Trophoblast cell (in vitro differentiated cells and primary cell): Measurements from ENCODE around the gene ITPRIPL2.

Experiments used
- DNase-seq, 2 donors: peaks; one replicate each; pipeline ENCODE4 v3.0.0-alpha.2; 2016
- H2AFZ ChIP-seq: 2 replicates; pipeline ENCODE4 v1.6.1; 2013; ENCODE audit warnings: low read length, moderate library complexity, mild to moderate bottlenecking; ENCODE audit not compliant: insufficient read depth, poor library complexity
- H2AK5ac ChIP-seq: 2 replicates; pipeline ENCODE4 v1.6.1; 2013; ENCODE audit warnings: mild to moderate bottlenecking, low read length
- H2BK120ac ChIP-seq: 2 replicates; pipeline ENCODE4 v1.6.1; 2013; ENCODE audit warnings: low read length, mild to moderate bottlenecking, moderate library complexity; ENCODE audit not compliant: insufficient read depth, poor library complexity
- H2BK12ac ChIP-seq: 2 replicates; pipeline ENCODE4 v1.6.1; 2013; ENCODE audit warnings: mild to moderate bottlenecking, low read length, moderate library complexity
- H2BK5ac ChIP-seq: 2 replicates; pipeline ENCODE4 v1.6.1; 2013; ENCODE audit warnings: low read length, low read depth, moderate library complexity, mild to moderate bottlenecking; ENCODE audit not compliant: poor library complexity
- H3K14ac ChIP-seq: 2 replicates; pipeline ENCODE4 v1.6.1; 2013; ENCODE audit warnings: mild to moderate bottlenecking, low read length
- H3K18ac ChIP-seq: 2 replicates; pipeline ENCODE4 v1.6.1; 2013; ENCODE audit warnings: mild to moderate bottlenecking, low read length
- H3K23ac ChIP-seq: 2 replicates; pipeline ENCODE4 v1.6.1; 2013; ENCODE audit warnings: low read length
- H3K27ac ChIP-seq: 2 replicates; pipeline ENCODE4 v1.5.1; 2013; ENCODE audit warnings: low read depth, mild to moderate bottlenecking, inconsistent platforms, low read length, moderate library complexity
- H3K27me3 ChIP-seq: 2 replicates; pipeline ENCODE4 v1.6.1; 2013; ENCODE audit warnings: inconsistent platforms, mild to moderate bottlenecking, low read length, moderate library complexity; ENCODE audit not compliant: insufficient read depth
- H3K36me3 ChIP-seq, 2 experiments: 1 replicate in 1 of 2; 2 replicates in 1 of 2; pipeline ENCODE4 v1.6.1; 2013; ENCODE audit warnings: low read length in 2 of 2, mild to moderate bottlenecking in 2 of 2, moderate library complexity in 1 of 2; ENCODE audit not compliant: insufficient read depth in 2 of 2, control insufficient read depth in 1 of 2
- H3K4ac ChIP-seq: 2 replicates; pipeline ENCODE4 v1.6.1; 2013; ENCODE audit warnings: low read depth, mild to moderate bottlenecking, low read length, moderate library complexity
- H3K4me1 ChIP-seq, 2 experiments: 1 replicate in 1 of 2; 2 replicates in 1 of 2; pipeline ENCODE4 v1.6.1; 2013; ENCODE audit warnings: low read length in 2 of 2, mild to moderate bottlenecking in 2 of 2, moderate library complexity in 1 of 2; ENCODE audit not compliant: insufficient read depth in 2 of 2, control insufficient read depth in 1 of 2
- H3K4me2 ChIP-seq: 2 replicates; pipeline ENCODE4 v1.6.1; 2013; ENCODE audit warnings: inconsistent platforms, mild to moderate bottlenecking, low read length, moderate library complexity
- H3K4me3 ChIP-seq: 2 replicates; pipeline ENCODE4 v1.5.1; 2013; ENCODE audit warnings: mild to moderate bottlenecking, low read depth, low read length, inconsistent platforms
- H3K79me1 ChIP-seq: one replicate; pipeline ENCODE4 v1.6.1; 2013; ENCODE audit warnings: low read length
- H3K79me2 ChIP-seq: 2 replicates; pipeline ENCODE4 v1.6.1; 2013; ENCODE audit warnings: low read length, mild to moderate bottlenecking; ENCODE audit not compliant: control insufficient read depth, insufficient read depth, poor library complexity
- H3K9ac ChIP-seq: 2 replicates; pipeline ENCODE4 v1.6.1; 2013; ENCODE audit warnings: mild to moderate bottlenecking, low read length
- H3K9me3 ChIP-seq: 2 replicates; pipeline ENCODE4 v1.6.1; 2013; ENCODE audit warnings: low read depth, mild to moderate bottlenecking, control low read depth, inconsistent platforms, low read length; ENCODE audit not compliant: insufficient read depth
- H4K12ac ChIP-seq: 2 replicates; pipeline ENCODE4 v1.6.1; 2013; ENCODE audit warnings: low read depth, mild to moderate bottlenecking, low read length, moderate library complexity
- H4K8ac ChIP-seq: 2 replicates; pipeline ENCODE4 v1.6.1; 2013; ENCODE audit warnings: low read depth, mild to moderate bottlenecking, low read length, moderate library complexity
- H4K91ac ChIP-seq: one replicate; pipeline ENCODE4 v1.6.1; 2013; ENCODE audit warnings: low read depth, mild to moderate bottlenecking, low read length, moderate library complexity
- WGBS: extraction: QIAGEN DNeasy Blood & Tissue Kit; methylation state at CpG from one replicate; pipeline ENCODE4 v1.1.7; 2013; ENCODE audit warnings: missing lambda C conversion rate; ENCODE audit not compliant: insufficient read length, insufficient coverage; ENCODE audit errors: extremely low coverage; 5-methylcytosine and 5-hydroxymethylcytosine counted together

The ITPRIPL2 gene

GRCh38 chr16:19167710-19168370, 54.1 kb downstream of the ITPRIPL2 start, which contains the start of gene SYT17:
Gene SYT17 (plus strand): TSS chr16:19168240. CDS start chr16:19168647, 407 bp downstream.
- Histone ChIP-seq H4K91ac (peak within 1 kb of the TSS; percentile 59), H3K4ac (peak within 1 kb of the TSS; percentile 44), H4K12ac (peak within 1 kb of the TSS; percentile 74), H3K27ac (no peak within 1 kb of the TSS), H2AK5ac (no peak within 1 kb of the TSS), H3K79me2 (peaks cover 5% of the 10 kb centered on the region), H3K18ac (peak within 1 kb of the TSS; percentile 52), H3K27me3 (peaks cover 5% of the 10 kb centered on the region), H2BK5ac (no peak within 1 kb of the TSS), H3K4me1 (peaks cover 2 to 13% of the 10 kb centered on the region in 2 experiments), H3K4me3 (peak within 1 kb of the TSS; percentile 63), H3K23ac (no peak within 1 kb of the TSS), H3K14ac (peak within 1 kb of the TSS; percentile 62), H2BK120ac (peak within 1 kb of the TSS; percentile 73), H3K9ac (no peak within 1 kb of the TSS), H2AFZ (peak within 1 kb of the TSS; percentile 86), H3K4me2 (peak within 1 kb of the TSS; percentile 96), H4K8ac (peak within 1 kb of the TSS; percentile 55), H3K79me1 (peaks cover 7% of the 10 kb centered on the region), H3K36me3 (no peaks in the 10 kb centered on the region), H2BK12ac (no peak within 1 kb of the TSS), H3K9me3 (peaks cover 6% of the 10 kb centered on the region)
- no CpG with 5 or more reads among the region's 63 CpGs for WGBS
- peak; percentile 76 to 85 for DNase-seq

DNA sequence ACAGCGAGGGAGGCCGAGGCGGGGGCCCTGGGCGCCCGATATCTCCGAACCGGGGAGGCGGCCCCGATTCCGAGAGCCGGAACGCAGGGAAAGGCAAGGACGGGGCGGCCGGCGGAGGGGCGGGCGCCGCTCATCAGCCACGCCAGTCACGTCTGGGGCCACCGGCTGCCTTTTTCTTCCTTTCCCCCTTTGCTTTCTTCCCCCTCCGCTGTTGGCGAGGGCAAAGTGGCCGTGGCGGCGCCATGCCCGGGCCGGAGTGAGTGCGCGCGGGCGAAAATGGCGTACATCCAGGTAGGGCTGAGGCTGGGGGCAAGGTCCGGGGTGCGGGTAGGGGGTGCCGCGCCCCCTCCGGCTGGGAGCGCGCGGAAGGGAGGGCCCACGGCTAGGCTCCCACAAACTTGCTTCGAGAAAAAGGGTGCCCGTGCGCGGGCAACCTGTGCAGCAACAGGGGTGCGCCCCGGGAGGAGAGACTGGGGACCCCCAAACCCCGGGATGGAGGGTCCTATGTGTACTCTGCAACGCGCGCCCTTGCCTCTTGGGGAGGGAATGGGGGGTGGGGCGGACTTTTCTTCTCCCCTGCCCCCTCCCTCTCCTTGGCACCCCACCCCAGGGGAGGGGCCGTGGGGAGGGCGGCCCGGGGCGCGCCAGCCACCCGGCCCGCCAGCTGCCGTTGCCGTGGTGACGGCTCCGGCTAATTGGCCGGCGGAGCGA, 54.8 kb downstream of the ITPRIPL2 start:
- WGBS = no CpG with 5 or more reads among the region's 68 CpGs
- peak overlapping the region; percentile 62 for H3K14ac ChIP-seq

GRCh38 chr16:19169082-19169639, 55.4 kb downstream of the ITPRIPL2 start:
- no peak overlapping the region for H2BK12ac ChIP-seq
- no peak overlapping the region for H2BK120ac ChIP-seq
- no peak overlapping the region for H3K4me3 ChIP-seq
- H3K9me3 ChIP-seq = peaks cover 3% of the 10 kb centered on the region
- H4K8ac ChIP-seq = no peak overlapping the region
- no peak overlapping the region for H4K91ac ChIP-seq
- peak in 1 of 2 donors; percentile 23 for DNase-seq
- no peak overlapping the region for H2BK5ac ChIP-seq
- peak overlapping the region; percentile 96 for H3K4me2 ChIP-seq
- H3K14ac ChIP-seq = no peak overlapping the region
- no peak overlapping the region for H3K23ac ChIP-seq
- H2AK5ac ChIP-seq = no peak overlapping the region
- no peaks in the 10 kb centered on the region for H3K36me3 ChIP-seq
- peaks cover 2 to 13% of the 10 kb centered on the region in 2 experiments for H3K4me1 ChIP-seq
- H3K9ac ChIP-seq = no peak overlapping the region
- no peak overlapping the region for H3K18ac ChIP-seq
- H3K27ac ChIP-seq = no peak overlapping the region
- peaks cover 5% of the 10 kb centered on the region for H3K27me3 ChIP-seq
- H2AFZ ChIP-seq = no peak overlapping the region
- peaks cover 5% of the 10 kb centered on the region for H3K79me2 ChIP-seq
- no CpG with 5 or more reads among the region's 19 CpGs for WGBS
- no peak overlapping the region for H4K12ac ChIP-seq
- H3K4ac ChIP-seq = no peak overlapping the region
- H3K79me1 ChIP-seq = peaks cover 7% of the 10 kb centered on the region

More for the DNA sequence above, 54.8 kb downstream of the ITPRIPL2 start:
- Histone ChIP-seq H3K4me2 (peak overlapping the region; percentile 96), H2BK120ac (peak overlapping the region; percentile 73), H3K79me2 (peaks cover 5% of the 10 kb centered on the region), H3K23ac (no peak overlapping the region), H2AFZ (peak overlapping the region; percentile 86), H3K79me1 (peaks cover 7% of the 10 kb centered on the region), H2AK5ac (no peak overlapping the region), H2BK5ac (no peak overlapping the region), H3K4me3 (peak overlapping the region; percentile 63), H4K8ac (peak overlapping the region; percentile 55), H3K18ac (peak overlapping the region; percentile 52), H3K4ac (peak overlapping the region; percentile 44), H3K9ac (no peak overlapping the region), H3K9me3 (peaks cover 3% of the 10 kb centered on the region), H3K4me1 (peaks cover 2 to 13% of the 10 kb centered on the region in 2 experiments), H4K12ac (peak overlapping the region; percentile 48), H3K36me3 (no peaks in the 10 kb centered on the region), H3K27me3 (peaks cover 5% of the 10 kb centered on the region), H2BK12ac (no peak overlapping the region), H3K27ac (no peak overlapping the region), H4K91ac (peak overlapping the region; percentile 59)
- DNase-seq = peak; percentile 61 to 76

DNA sequence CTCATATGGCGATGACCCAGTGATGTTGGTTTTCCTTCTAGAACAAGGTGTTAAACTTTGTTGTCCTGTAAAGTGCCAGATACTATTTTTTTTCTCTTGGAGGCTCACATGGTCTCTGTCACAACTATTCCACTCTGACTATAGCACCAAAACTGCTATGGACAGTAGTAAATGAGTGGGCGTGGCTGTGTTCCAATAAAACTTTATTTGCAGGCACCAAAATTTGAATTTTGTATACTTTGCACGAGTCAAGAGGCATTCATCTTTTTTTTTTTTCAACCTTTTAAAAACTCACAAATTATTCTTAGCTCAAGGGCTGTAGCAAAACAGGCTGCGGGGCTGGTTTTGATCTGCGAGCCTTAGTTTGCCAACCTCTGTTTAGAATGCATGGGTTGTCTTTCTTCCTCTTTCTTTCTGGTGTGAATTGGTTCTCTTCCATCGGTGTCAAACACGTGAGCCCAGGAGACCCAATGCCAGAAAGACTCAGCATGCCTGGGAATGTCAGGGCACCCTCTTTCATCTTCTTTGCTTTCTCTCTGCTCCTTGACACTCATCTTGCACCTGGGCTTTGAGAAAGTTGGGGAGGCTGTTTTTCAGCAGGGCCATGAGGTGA, 56.4 kb downstream of the ITPRIPL2 start:
- Histone ChIP-seq H3K36me3 (no peaks in the 10 kb centered on the region), H4K8ac (no peak overlapping the region), H2BK12ac (no peak overlapping the region), H3K79me1 (peaks cover 7% of the 10 kb centered on the region), H3K4me3 (no peak overlapping the region), H3K4me2 (no peak overlapping the region), H4K91ac (no peak overlapping the region), H4K12ac (no peak overlapping the region), H3K27me3 (peaks cover 5% of the 10 kb centered on the region), H3K9me3 (peaks cover 3% of the 10 kb centered on the region), H3K4me1 (peaks cover 2 to 13% of the 10 kb centered on the region in 2 experiments), H2BK5ac (no peak overlapping the region), H3K18ac (no peak overlapping the region), H2BK120ac (no peak overlapping the region), H3K79me2 (peaks cover 5% of the 10 kb centered on the region), H3K9ac (no peak overlapping the region), H3K14ac (no peak overlapping the region), H2AFZ (no peak overlapping the region), H3K4ac (no peak overlapping the region), H3K27ac (no peak overlapping the region), H2AK5ac (no peak overlapping the region), H3K23ac (no peak overlapping the region)
- no peak for DNase-seq
- no CpG with 5 or more reads among the region's 7 CpGs for WGBS
